ENCODE results near the gene NQO2. TPM values are rescaled to one million over a fixed set of nuclear protein-coding genes. Genes with fewer than 3 reads are reported as not detected.
"Not testable (repeated sequence)": the region's sequence is repeated elsewhere in the genome, so short reads cannot be mapped to it uniquely, and the experiment has no call there.

Gene NQO2
- total RNA-seq, 6 donors from 2014 or later: 10.6 to 34.3 (median 18.6) TPM

GRCh38 chr6:3026791-3027626, 27.3 kb downstream of the NQO2 start:
- no peak for ATAC-seq (ENCODE audit: low FRiP score in 2 of 2)
- Histone ChIP-seq H3K36me3 (no peaks in the 10 kb centered on the region), H3K4me3 (no peak overlapping the region), H3K27ac (peak overlapping the region; percentile 35 to 85 (median 50)), H3K27me3 (no peaks in the 10 kb centered on the region), H3K4me1 (peaks cover 20 to 34% (median 28%) of the 10 kb centered on the region in 4 donors), H3K9me3 (no peaks in the 10 kb centered on the region)
- peak; percentile 42 to 51 for DNase-seq
- WGBS, 2 donors: 81 to 85% methylated on average over 17 to 20 of the region's 20 CpGs
- TF ChIP-seq EP300 (IDR thresholded peaks at IDR 0.05) (no peak), POLR2A (IDR thresholded peaks at IDR 0.05) (no peak), CTCF (IDR thresholded peaks at IDR 0.05) (no peak), POLR2AphosphoS5 (IDR thresholded peaks at IDR 0.05) (no peak)

- not testable (repeated sequence) for H3K27ac ChIP-seq; DNase-seq; ATAC-seq (ENCODE audit: low FRiP score in 2 of 2); H3K9me3 ChIP-seq; H3K27me3 ChIP-seq; H3K36me3 ChIP-seq; H3K4me3 ChIP-seq
- 82 to 88% methylated on average over 4 to 5 of the region's 5 CpGs for WGBS, 2 donors
- H3K4me1 ChIP-seq: peaks cover 15 to 29% (median 25%) of the 10 kb centered on the region in 4 donors
Observed at GRCh38 chr6:3028156-3028555, 28.5 kb downstream of the NQO2 start.

GRCh38 chr6:3031857-3032640, 32.4 kb downstream of the NQO2 start:
- no peak overlapping the region for H3K4me3 ChIP-seq
- H3K4me1 ChIP-seq: peaks cover 0 to 4% (median 1%) of the 10 kb centered on the region in 4 donors
- H3K36me3 ChIP-seq: no peaks in the 10 kb centered on the region
- DNase-seq (peak in 1 of 2 donors; percentile 58), ATAC-seq (ENCODE audit: low FRiP score in 2 of 2) (no peak)
- no peak for TF ChIP-seq POLR2AphosphoS5 (IDR thresholded peaks at IDR 0.05)
- TF ChIP-seq CTCF (IDR thresholded peaks at IDR 0.05): peak in 1 of 6 experiments; percentile 15
- no peak overlapping the region for H3K27ac ChIP-seq
- no peaks in the 10 kb centered on the region for H3K27me3 ChIP-seq
- no peaks in the 10 kb centered on the region for H3K9me3 ChIP-seq
- WGBS, 2 donors: 58 to 63% methylated on average over 14 to 15 of the region's 15 CpGs

- ATAC-seq (ENCODE audit: low FRiP score in 2 of 2): no peak
- no peak overlapping the region for H3K27ac ChIP-seq
Observed at GRCh38 chr6:3032986-3033385, 33.3 kb downstream of the NQO2 start.

More at GRCh38 chr6:3032986-3033385, 33.3 kb downstream of the NQO2 start:
- no peak for DNase-seq
- no peak overlapping the region for H3K4me3 ChIP-seq
- no peaks in the 10 kb centered on the region for H3K36me3 ChIP-seq
- TF ChIP-seq POLR2A (IDR thresholded peaks at IDR 0.05) (no peak), POLR2AphosphoS5 (IDR thresholded peaks at IDR 0.05) (no peak), EP300 (IDR thresholded peaks at IDR 0.05) (no peak), CTCF (IDR thresholded peaks at IDR 0.05) (no peak)
- no peaks in the 10 kb centered on the region for H3K9me3 ChIP-seq
- no peaks in the 10 kb centered on the region for H3K27me3 ChIP-seq
- 89 to 97% methylated on average over 3 of the region's 3 CpGs for WGBS, 2 donors
- H3K4me1 ChIP-seq: no peaks in the 10 kb centered on the region
